Neural cell (in vitro differentiated cells): ENCODE data around the gene DERA. TPM values are rescaled to one million over a fixed set of nuclear protein-coding genes. Genes with fewer than 3 reads are reported as not detected.

Source experiments
- H2AFZ ChIP-seq: fragments of 200-600, 300-800 bp; sonication (generic), shearing (Covaris generic); 2 replicates; pipeline ENCODE4 v1.6.0; 2014; ENCODE audit warnings: low read depth, mild to moderate bottlenecking, antibody characterized with exemption, low read length, moderate library complexity
- H3F3A ChIP-seq: fragments of 200-600 bp; shearing (Covaris generic); 2 replicates; pipeline ENCODE4 v1.6.1; 2016; ENCODE audit warnings: mild to moderate bottlenecking, moderate library complexity, mixed read lengths, antibody characterized with exemption, low read length; ENCODE audit not compliant: insufficient read depth, poor library complexity, severe bottlenecking
- H3K27ac ChIP-seq: fragments of 200-600, 300-800 bp; sonication (generic), shearing (Covaris generic); 2 replicates; pipeline ENCODE4 v1.5.1; 2014; ENCODE audit warnings: mild to moderate bottlenecking, low read length, moderate library complexity
- H3K27me3 ChIP-seq: fragments of 300-800, 200-600 bp; sonication (generic), shearing (Covaris generic); 2 replicates; pipeline ENCODE4 v1.6.0; 2014; ENCODE audit warnings: mild to moderate bottlenecking, low read depth, low read length, moderate library complexity; ENCODE audit not compliant: insufficient read depth
- H3K36me3 ChIP-seq: fragments of 300-800, 200-600 bp; sonication (generic), shearing (Covaris generic); 2 replicates; pipeline ENCODE4 v1.5.1; 2014; ENCODE audit warnings: mild to moderate bottlenecking, antibody characterized with exemption, low read length, moderate library complexity; ENCODE audit not compliant: insufficient read depth
- H3K4me2 ChIP-seq: fragments of 300-800, 200-600 bp; sonication (generic), shearing (Covaris generic); 2 replicates; pipeline ENCODE4 v1.6.0; 2014; ENCODE audit warnings: mild to moderate bottlenecking, low read length
- H3K4me3 ChIP-seq: fragments of 300-800, 200-600 bp; sonication (generic), shearing (Covaris generic); 2 replicates; pipeline ENCODE4 v1.5.1; 2014; ENCODE audit warnings: mild to moderate bottlenecking, low read length, moderate library complexity
- H3K79me2 ChIP-seq: fragments of 200-600 bp; shearing (Covaris generic); replicated peaks from 2 replicates; pipeline ENCODE4 v1.6.0; 2014; ENCODE audit warnings: mild to moderate bottlenecking, low read length, moderate library complexity; ENCODE audit not compliant: insufficient read depth
- H3K9ac ChIP-seq: fragments of 300-800, 200-600 bp; sonication (generic), shearing (Covaris generic); 2 replicates; pipeline ENCODE4 v1.6.1; 2016; ENCODE audit warnings: mild to moderate bottlenecking, low read length, mixed read lengths
- H3K9me2 ChIP-seq: fragments of 200-600 bp; shearing (Covaris generic); 2 replicates; pipeline ENCODE4 v1.6.1; 2016; ENCODE audit warnings: mild to moderate bottlenecking, low read length, mixed read lengths; ENCODE audit not compliant: insufficient read depth
- H3K9me3 ChIP-seq: fragments of 200-600, 300-800 bp; sonication (generic), shearing (Covaris generic); 2 replicates; pipeline ENCODE4 v1.6.1; 2016; ENCODE audit warnings: mild to moderate bottlenecking, mixed run types, low read length, moderate library complexity, mixed read lengths
- H4K20me1 ChIP-seq: fragments of 200-600 bp; shearing (Covaris generic); 2 replicates; pipeline ENCODE4 v1.6.1; 2016; ENCODE audit warnings: mild to moderate bottlenecking, mixed run types; ENCODE audit not compliant: insufficient read depth
- EP300 ChIP-seq: fragments of 450-650 bp; conservative IDR thresholded peaks from 2 replicates; pipeline ENCODE4 v1.6.1; 2014; ENCODE audit warnings: antibody characterized with exemption, mild to moderate bottlenecking, moderate library complexity; ENCODE audit not compliant: poor library complexity, severe bottlenecking
- EZH2 ChIP-seq: fragments of 200-600, 300-800 bp; shearing (Covaris generic), sonication (generic); IDR thresholded peaks from 2 replicates; pipeline ENCODE4 v1.6.1; 2014; ENCODE audit warnings: antibody characterized with exemption, low read length, borderline replicate concordance, mild to moderate bottlenecking; ENCODE audit not compliant: insufficient read depth, poor library complexity, severe bottlenecking
- MXI1 ChIP-seq: fragments of 450-650 bp; conservative IDR thresholded peaks from 2 replicates; pipeline ENCODE4 v1.6.1; 2014; ENCODE audit warnings: antibody characterized with exemption, mild to moderate bottlenecking; ENCODE audit not compliant: poor library complexity, severe bottlenecking
- POLR2AphosphoS5 ChIP-seq: IDR thresholded peaks from 2 replicates; pipeline ENCODE4 v1.6.1; 2012
- RAD21 ChIP-seq: fragments of 450-650 bp; conservative IDR thresholded peaks from 2 replicates; pipeline ENCODE4 v1.6.1; 2014; ENCODE audit warnings: antibody characterized with exemption, mild to moderate bottlenecking, moderate library complexity
- SMC3 ChIP-seq: fragments of 450-650 bp; conservative IDR thresholded peaks from 2 replicates; pipeline ENCODE4 v1.6.1; 2014; ENCODE audit warnings: antibody characterized with exemption, mild to moderate bottlenecking, moderate library complexity; ENCODE audit not compliant: poor library complexity
- TAF1 ChIP-seq: IDR thresholded peaks from 2 replicates; pipeline ENCODE4 v1.6.1; 2012; ENCODE audit warnings: low read depth
- polyA plus RNA-seq: library from polyadenylated mRNA; depleted of rRNA; stranded (reverse); fragments of >200 nt; gene quantifications from 2 replicates; pipeline ENCODE4 v1.2.3, GENCODE V29; 2014
- TF ChIP-seq, protein P1 (sequence below): IDR thresholded peaks from 2 replicates; pipeline ENCODE4 v1.6.1; 2012; ENCODE audit warnings: borderline replicate concordance
- TF ChIP-seq, protein P2 (sequence below): fragments of 450-650 bp; IDR thresholded peaks from 2 replicates; pipeline ENCODE4 v1.5.1; 2014; ENCODE audit warnings: antibody characterized with exemption, mild to moderate bottlenecking, moderate library complexity; ENCODE audit not compliant: poor library complexity, severe bottlenecking

Gene DERA
- polyA plus RNA-seq, 1 donor from 2014 or later, result 7.7 TPM

DNA sequence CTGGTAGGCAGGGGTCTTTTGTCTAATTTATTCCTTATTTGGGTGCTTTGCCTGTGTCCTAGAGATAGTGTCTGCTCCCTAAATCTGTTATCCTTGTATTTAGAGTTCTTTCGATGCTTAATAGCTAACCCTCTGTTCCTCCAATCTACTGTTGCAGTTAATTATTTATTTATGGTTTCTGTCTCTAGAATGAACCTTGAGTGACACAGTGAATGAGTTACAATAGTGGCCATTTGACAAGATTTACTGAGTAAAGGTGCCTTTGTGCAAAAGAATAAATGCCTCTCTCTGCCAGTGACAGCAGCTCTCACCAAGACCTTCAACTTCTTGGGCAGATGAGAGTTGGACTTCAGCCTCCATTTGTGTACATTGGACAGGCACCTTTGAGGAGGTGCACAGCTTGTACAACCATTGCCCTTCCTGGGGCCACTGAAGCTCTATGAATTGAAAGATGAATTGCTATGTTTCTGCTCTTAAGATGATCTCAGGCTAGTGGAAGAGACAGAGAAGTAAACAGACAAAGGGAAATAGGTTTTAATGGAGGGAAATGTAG, 165.9 kb downstream of the DERA start:
- Histone ChIP-seq H3K4me2 (no peak overlapping the region), H3K9me3 (no peaks in the 10 kb centered on the region), H4K20me1 (no peaks in the 10 kb centered on the region), H2AFZ (no peak overlapping the region), H3K9me2 (no peaks in the 10 kb centered on the region), H3F3A (no peaks in the 10 kb centered on the region), H3K27ac (no peak overlapping the region), H3K79me2 (no peaks in the 10 kb centered on the region), H3K27me3 (no peaks in the 10 kb centered on the region), H3K4me3 (no peak overlapping the region), H3K9ac (no peak overlapping the region), H3K36me3 (no peaks in the 10 kb centered on the region)
- TF ChIP-seq, protein P1, sequence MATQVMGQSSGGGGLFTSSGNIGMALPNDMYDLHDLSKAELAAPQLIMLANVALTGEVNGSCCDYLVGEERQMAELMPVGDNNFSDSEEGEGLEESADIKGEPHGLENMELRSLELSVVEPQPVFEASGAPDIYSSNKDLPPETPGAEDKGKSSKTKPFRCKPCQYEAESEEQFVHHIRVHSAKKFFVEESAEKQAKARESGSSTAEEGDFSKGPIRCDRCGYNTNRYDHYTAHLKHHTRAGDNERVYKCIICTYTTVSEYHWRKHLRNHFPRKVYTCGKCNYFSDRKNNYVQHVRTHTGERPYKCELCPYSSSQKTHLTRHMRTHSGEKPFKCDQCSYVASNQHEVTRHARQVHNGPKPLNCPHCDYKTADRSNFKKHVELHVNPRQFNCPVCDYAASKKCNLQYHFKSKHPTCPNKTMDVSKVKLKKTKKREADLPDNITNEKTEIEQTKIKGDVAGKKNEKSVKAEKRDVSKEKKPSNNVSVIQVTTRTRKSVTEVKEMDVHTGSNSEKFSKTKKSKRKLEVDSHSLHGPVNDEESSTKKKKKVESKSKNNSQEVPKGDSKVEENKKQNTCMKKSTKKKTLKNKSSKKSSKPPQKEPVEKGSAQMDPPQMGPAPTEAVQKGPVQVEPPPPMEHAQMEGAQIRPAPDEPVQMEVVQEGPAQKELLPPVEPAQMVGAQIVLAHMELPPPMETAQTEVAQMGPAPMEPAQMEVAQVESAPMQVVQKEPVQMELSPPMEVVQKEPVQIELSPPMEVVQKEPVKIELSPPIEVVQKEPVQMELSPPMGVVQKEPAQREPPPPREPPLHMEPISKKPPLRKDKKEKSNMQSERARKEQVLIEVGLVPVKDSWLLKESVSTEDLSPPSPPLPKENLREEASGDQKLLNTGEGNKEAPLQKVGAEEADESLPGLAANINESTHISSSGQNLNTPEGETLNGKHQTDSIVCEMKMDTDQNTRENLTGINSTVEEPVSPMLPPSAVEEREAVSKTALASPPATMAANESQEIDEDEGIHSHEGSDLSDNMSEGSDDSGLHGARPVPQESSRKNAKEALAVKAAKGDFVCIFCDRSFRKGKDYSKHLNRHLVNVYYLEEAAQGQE, result no peak
- TF ChIP-seq SMC3 (no peak), RAD21 (no peak), EP300 (no peak), TAF1 (no peak), MXI1 (no peak), EZH2 (no peak), POLR2AphosphoS5 (no peak)
- TF ChIP-seq, protein P2, sequence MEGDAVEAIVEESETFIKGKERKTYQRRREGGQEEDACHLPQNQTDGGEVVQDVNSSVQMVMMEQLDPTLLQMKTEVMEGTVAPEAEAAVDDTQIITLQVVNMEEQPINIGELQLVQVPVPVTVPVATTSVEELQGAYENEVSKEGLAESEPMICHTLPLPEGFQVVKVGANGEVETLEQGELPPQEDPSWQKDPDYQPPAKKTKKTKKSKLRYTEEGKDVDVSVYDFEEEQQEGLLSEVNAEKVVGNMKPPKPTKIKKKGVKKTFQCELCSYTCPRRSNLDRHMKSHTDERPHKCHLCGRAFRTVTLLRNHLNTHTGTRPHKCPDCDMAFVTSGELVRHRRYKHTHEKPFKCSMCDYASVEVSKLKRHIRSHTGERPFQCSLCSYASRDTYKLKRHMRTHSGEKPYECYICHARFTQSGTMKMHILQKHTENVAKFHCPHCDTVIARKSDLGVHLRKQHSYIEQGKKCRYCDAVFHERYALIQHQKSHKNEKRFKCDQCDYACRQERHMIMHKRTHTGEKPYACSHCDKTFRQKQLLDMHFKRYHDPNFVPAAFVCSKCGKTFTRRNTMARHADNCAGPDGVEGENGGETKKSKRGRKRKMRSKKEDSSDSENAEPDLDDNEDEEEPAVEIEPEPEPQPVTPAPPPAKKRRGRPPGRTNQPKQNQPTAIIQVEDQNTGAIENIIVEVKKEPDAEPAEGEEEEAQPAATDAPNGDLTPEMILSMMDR, result no peak

DNA sequence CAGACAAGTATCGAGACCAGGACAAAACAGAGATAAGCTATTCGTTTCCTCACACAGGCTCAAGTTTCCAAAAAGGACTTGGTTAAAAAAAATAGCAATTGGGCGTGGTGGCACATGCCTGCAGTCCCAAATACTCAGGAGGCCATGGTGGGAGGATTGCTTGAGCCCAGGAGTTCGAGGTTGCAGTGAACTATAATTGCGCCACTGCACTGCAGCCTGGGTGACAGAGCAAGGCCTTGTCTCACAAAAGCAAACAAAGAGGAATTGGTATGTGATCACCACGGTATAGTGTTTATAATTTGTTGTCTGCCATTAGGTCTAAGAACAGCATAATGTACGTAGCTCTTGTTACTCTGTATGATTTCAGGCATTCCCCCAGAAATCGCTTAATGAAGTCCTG, 175.3 kb downstream of the DERA start:
- no peak overlapping the region for H2AFZ ChIP-seq
- TF ChIP-seq EZH2, result no peak
- no peak for TF ChIP-seq RAD21
- no peak for TF ChIP-seq TAF1
- TF ChIP-seq, protein P1, result no peak
- TF ChIP-seq, protein P2, result no peak
- no peak for TF ChIP-seq SMC3
- TF ChIP-seq EP300, result no peak
- TF ChIP-seq MXI1, result no peak
- no peak for TF ChIP-seq POLR2AphosphoS5

More for the DNA sequence above, 175.3 kb downstream of the DERA start:
- H3K9me3 ChIP-seq, result no peaks in the 10 kb centered on the region
- H3K79me2 ChIP-seq, result no peaks in the 10 kb centered on the region
- H3K27ac ChIP-seq, result no peak overlapping the region
- H4K20me1 ChIP-seq, result no peaks in the 10 kb centered on the region
- H3K36me3 ChIP-seq, result no peaks in the 10 kb centered on the region
- no peaks in the 10 kb centered on the region for H3K27me3 ChIP-seq
- no peak overlapping the region for H3K4me2 ChIP-seq
- H3K4me3 ChIP-seq, result no peak overlapping the region
- no peak overlapping the region for H3K9ac ChIP-seq
- no peaks in the 10 kb centered on the region for H3F3A ChIP-seq
- no peaks in the 10 kb centered on the region for H3K9me2 ChIP-seq
